Neutrophil (primary cell): ENCODE measurements around the gene DPY19L3.

Experiments
- H3K27ac ChIP-seq: fragments of 200-600 bp; sonication (generic); 2 replicates; pipeline ENCODE4 v1.5.1; 2016; ENCODE audit warnings: mild to moderate bottlenecking, moderate library complexity
- H3K27me3 ChIP-seq: fragments of 200-600 bp; sonication (generic); 2 replicates; pipeline ENCODE4 v1.6.0; 2016; ENCODE audit warnings: mild to moderate bottlenecking
- H3K36me3 ChIP-seq: fragments of 200-600 bp; sonication (generic); 2 replicates; pipeline ENCODE4 v1.5.1; 2017
- H3K4me1 ChIP-seq, 2 experiments: fragments of 200-600 bp in 1 of 2; sonication (generic) in 1 of 2; 1 replicate in 1 of 2; 2 replicates in 1 of 2; pipeline versions ENCODE4 v1.5.1 to v1.6.1; 2013 to 2016; ENCODE audit warnings: low read depth in 1 of 2, low read length in 1 of 2, mild to moderate bottlenecking in 1 of 2, moderate library complexity in 1 of 2; ENCODE audit not compliant: control insufficient read depth in 1 of 2, insufficient read depth in 1 of 2
- H3K4me3 ChIP-seq, 2 experiments: fragments of 200-600 bp in 1 of 2; sonication (generic) in 1 of 2; 1 replicate in 1 of 2; 2 replicates in 1 of 2; pipeline ENCODE4 v1.5.1; 2013 to 2016; ENCODE audit warnings: low read depth in 1 of 2, low read length in 1 of 2, mild to moderate bottlenecking in 1 of 2, moderate library complexity in 1 of 2
- H3K9me3 ChIP-seq: fragments of 200-600 bp; sonication (generic); 2 replicates; pipeline ENCODE4 v1.5.1; 2016
- CTCF ChIP-seq: fragments of 200-600 bp; sonication (generic); IDR thresholded peaks from 2 replicates; pipeline ENCODE4 v1.5.1; 2016; ENCODE audit warnings: antibody characterized with exemption

Gene DPY19L3

GRCh38 chr19:32460476-32460875, 54.9 kb downstream of the DPY19L3 start:
- no peak for TF ChIP-seq CTCF

GRCh38 chr19:32464279-32464678, 58.7 kb downstream of the DPY19L3 start:
- no peak for TF ChIP-seq CTCF
- no peak overlapping the region for H3K4me3 ChIP-seq
- H3K27me3 ChIP-seq = no peaks in the 10 kb centered on the region
- peaks cover 71% of the 10 kb centered on the region for H3K36me3 ChIP-seq
- H3K27ac ChIP-seq = no peak overlapping the region
- H3K4me1 ChIP-seq = no peaks in the 10 kb centered on the region
- H3K9me3 ChIP-seq = no peaks in the 10 kb centered on the region

More at GRCh38 chr19:32460476-32460875, 54.9 kb downstream of the DPY19L3 start:
- Histone ChIP-seq H3K27me3 (no peaks in the 10 kb centered on the region), H3K4me3 (no peak overlapping the region), H3K9me3 (no peaks in the 10 kb centered on the region), H3K36me3 (peaks cover 65% of the 10 kb centered on the region), H3K4me1 (no peaks in the 10 kb centered on the region), H3K27ac (no peak overlapping the region)

GRCh38 chr19:32465176-32465575, 59.6 kb downstream of the DPY19L3 start:
- no peak overlapping the region for H3K27ac ChIP-seq
- TF ChIP-seq CTCF = no peak
- H3K9me3 ChIP-seq = no peaks in the 10 kb centered on the region
- H3K27me3 ChIP-seq = no peaks in the 10 kb centered on the region
- no peak overlapping the region for H3K4me3 ChIP-seq
- peaks cover 71% of the 10 kb centered on the region for H3K36me3 ChIP-seq
- no peaks in the 10 kb centered on the region for H3K4me1 ChIP-seq

- Histone ChIP-seq H3K4me1 (no peaks in the 10 kb centered on the region), H3K9me3 (no peaks in the 10 kb centered on the region), H3K4me3 (no peak overlapping the region), H3K36me3 (peaks cover 75% of the 10 kb centered on the region), H3K27ac (no peak overlapping the region), H3K27me3 (no peaks in the 10 kb centered on the region)
- TF ChIP-seq CTCF = no peak
Measured at GRCh38 chr19:32469795-32470194, 64.2 kb downstream of the DPY19L3 start.

GRCh38 chr19:32471095-32471494, 65.5 kb downstream of the DPY19L3 start:
- Histone ChIP-seq H3K27ac (no peak overlapping the region), H3K4me3 (no peak overlapping the region), H3K9me3 (no peaks in the 10 kb centered on the region), H3K27me3 (no peaks in the 10 kb centered on the region), H3K36me3 (peaks cover 78% of the 10 kb centered on the region), H3K4me1 (no peaks in the 10 kb centered on the region)
- no peak for TF ChIP-seq CTCF

- H3K36me3 ChIP-seq = peaks cover 71% of the 10 kb centered on the region
- no peak overlapping the region for H3K27ac ChIP-seq
- no peaks in the 10 kb centered on the region for H3K9me3 ChIP-seq
- H3K27me3 ChIP-seq = no peaks in the 10 kb centered on the region
- no peaks in the 10 kb centered on the region for H3K4me1 ChIP-seq
- no peak overlapping the region for H3K4me3 ChIP-seq
- TF ChIP-seq CTCF = no peak
Measured at GRCh38 chr19:32471811-32472210, 66.2 kb downstream of the DPY19L3 start.
